ENCODE data around the gene DKK3. TPM values are rescaled to one million over a fixed set of nuclear protein-coding genes. Genes with fewer than 3 reads are reported as not detected.

DKK3 gene
- total RNA-seq, 1 donor from 2014 or later, result 307 TPM

- no peak overlapping the region for H3K9ac ChIP-seq (ENCODE audit: low read length)
- H3K27ac Mint-ChIP-seq (ENCODE audit: unreplicated experiment), result no peak overlapping the region
These were observed 1.7 kb downstream of the DKK3 start for GRCh38 chr11:12006552-12007229.

GRCh38 chr11:12005476-12005875 lies 3.0 kb downstream of the DKK3 start:
- H3K4me2 ChIP-seq (ENCODE audit: low read length), result peak overlapping the region; percentile 47
- H3K79me2 ChIP-seq (ENCODE audit: insufficient read depth, low read length), result peaks cover 51% of the 10 kb centered on the region
- DNase-seq (ENCODE audit: low read depth), result peak; percentile 68
- H4K20me1 ChIP-seq (ENCODE audit: insufficient read depth, low read length), result peaks cover 43% of the 10 kb centered on the region
- peaks cover 39% of the 10 kb centered on the region for H3K4me1 ChIP-seq (ENCODE audit: insufficient read depth, low read length)
- peak overlapping the region; percentile 16 for H3K27ac Mint-ChIP-seq (ENCODE audit: unreplicated experiment)
- peaks cover 23% of the 10 kb centered on the region for H3K4me1 Mint-ChIP-seq (ENCODE audit: low read depth, unreplicated experiment)
- H3K4me3 Mint-ChIP-seq (ENCODE audit: unreplicated experiment), result peak overlapping the region; percentile 2
- H3K27me3 ChIP-seq (ENCODE audit: insufficient read depth, low read length), result no peaks in the 10 kb centered on the region
- no peak overlapping the region for H2AFZ ChIP-seq (ENCODE audit: low read depth, low read length)
- H3K9me3 Mint-ChIP-seq (ENCODE audit: unreplicated experiment), result no peaks in the 10 kb centered on the region
- H3K9ac ChIP-seq (ENCODE audit: low read length), result no peak overlapping the region
- H3K36me3 Mint-ChIP-seq (ENCODE audit: low read depth, unreplicated experiment), result peaks cover 26% of the 10 kb centered on the region
- peaks cover 18% of the 10 kb centered on the region for H3K36me3 ChIP-seq (ENCODE audit: insufficient read depth, low read length)
- FAIRE-seq, result peak; percentile 71
- no peak for TF ChIP-seq CTCF (IDR thresholded peaks at IDR 0.05; ENCODE audit: insufficient read depth, low read depth, low read length)
- no peaks in the 10 kb centered on the region for H3K9me3 ChIP-seq (ENCODE audit: insufficient read depth, low read depth, low read length)
- H3K27me3 Mint-ChIP-seq (ENCODE audit: low read depth, unreplicated experiment), result no peaks in the 10 kb centered on the region
- peak overlapping the region; percentile 1 for H3K4me3 ChIP-seq (ENCODE audit: insufficient read depth, low read depth, low read length)
- no peak overlapping the region for H3K27ac ChIP-seq (ENCODE audit: low read depth, low read length)

More at GRCh38 chr11:12006552-12007229, 1.7 kb downstream of the DKK3 start:
- Mint-ChIP-seq H3K9me3 (ENCODE audit: unreplicated experiment) (no peaks in the 10 kb centered on the region), H3K4me1 (ENCODE audit: low read depth, unreplicated experiment) (peaks cover 23% of the 10 kb centered on the region), H3K4me3 (ENCODE audit: unreplicated experiment) (peak overlapping the region; percentile 92), H3K36me3 (ENCODE audit: low read depth, unreplicated experiment) (peaks cover 22% of the 10 kb centered on the region), H3K27me3 (ENCODE audit: low read depth, unreplicated experiment) (no peaks in the 10 kb centered on the region)
- H3K27ac ChIP-seq (ENCODE audit: low read depth, low read length), result no peak overlapping the region
- peaks cover 8% of the 10 kb centered on the region for H3K36me3 ChIP-seq (ENCODE audit: insufficient read depth, low read length)
- DNase-seq (ENCODE audit: low read depth), result no peak
- peaks cover 43% of the 10 kb centered on the region for H4K20me1 ChIP-seq (ENCODE audit: insufficient read depth, low read length)
- peak overlapping the region; percentile 72 for H3K4me3 ChIP-seq (ENCODE audit: insufficient read depth, low read depth, low read length)
- H2AFZ ChIP-seq (ENCODE audit: low read depth, low read length), result no peak overlapping the region
- no peaks in the 10 kb centered on the region for H3K9me3 ChIP-seq (ENCODE audit: insufficient read depth, low read depth, low read length)
- FAIRE-seq, result no peak
- H3K4me1 ChIP-seq (ENCODE audit: insufficient read depth, low read length), result peaks cover 39% of the 10 kb centered on the region
- TF ChIP-seq EZH2 (IDR thresholded peaks at IDR 0.05; ENCODE audit: insufficient read depth, low read length), result no peak
- no peak for TF ChIP-seq CTCF (IDR thresholded peaks at IDR 0.05; ENCODE audit: insufficient read depth, low read depth, low read length)
- peaks cover 51% of the 10 kb centered on the region for H3K79me2 ChIP-seq (ENCODE audit: insufficient read depth, low read length)
- no peaks in the 10 kb centered on the region for H3K27me3 ChIP-seq (ENCODE audit: insufficient read depth, low read length)
- peak overlapping the region; percentile 93 for H3K4me2 ChIP-seq (ENCODE audit: low read length)

GRCh38 chr11:12005061-12005460 lies 3.4 kb downstream of the DKK3 start:
- H3K4me2 ChIP-seq (ENCODE audit: low read length), result peak overlapping the region; percentile 47
- TF ChIP-seq CTCF (IDR thresholded peaks at IDR 0.05; ENCODE audit: insufficient read depth, low read depth, low read length) (no peak), EZH2 (IDR thresholded peaks at IDR 0.05; ENCODE audit: insufficient read depth, low read length) (no peak)
- H2AFZ ChIP-seq (ENCODE audit: low read depth, low read length), result no peak overlapping the region
- H3K27me3 Mint-ChIP-seq (ENCODE audit: low read depth, unreplicated experiment), result no peaks in the 10 kb centered on the region
- peaks cover 23% of the 10 kb centered on the region for H3K4me1 Mint-ChIP-seq (ENCODE audit: low read depth, unreplicated experiment)
- peaks cover 18% of the 10 kb centered on the region for H3K36me3 ChIP-seq (ENCODE audit: insufficient read depth, low read length)
- no peaks in the 10 kb centered on the region for H3K9me3 Mint-ChIP-seq (ENCODE audit: unreplicated experiment)
- H3K27me3 ChIP-seq (ENCODE audit: insufficient read depth, low read length), result no peaks in the 10 kb centered on the region
- H4K20me1 ChIP-seq (ENCODE audit: insufficient read depth, low read length), result peaks cover 43% of the 10 kb centered on the region
- H3K4me3 Mint-ChIP-seq (ENCODE audit: unreplicated experiment), result peak overlapping the region; percentile 2
- H3K36me3 Mint-ChIP-seq (ENCODE audit: low read depth, unreplicated experiment), result peaks cover 24% of the 10 kb centered on the region
- H3K9ac ChIP-seq (ENCODE audit: low read length), result no peak overlapping the region
- FAIRE-seq (no peak), DNase-seq (ENCODE audit: low read depth) (no peak)
- H3K4me1 ChIP-seq (ENCODE audit: insufficient read depth, low read length), result peaks cover 39% of the 10 kb centered on the region
- H3K27ac Mint-ChIP-seq (ENCODE audit: unreplicated experiment), result no peak overlapping the region
- H3K4me3 ChIP-seq (ENCODE audit: insufficient read depth, low read depth, low read length), result peak overlapping the region; percentile 1
- no peak overlapping the region for H3K27ac ChIP-seq (ENCODE audit: low read depth, low read length)
- peaks cover 51% of the 10 kb centered on the region for H3K79me2 ChIP-seq (ENCODE audit: insufficient read depth, low read length)
- no peaks in the 10 kb centered on the region for H3K9me3 ChIP-seq (ENCODE audit: insufficient read depth, low read depth, low read length)
